HUES48 (cell line): ENCODE results near the gene METTL5.
"Not testable (repeated sequence)": the region's sequence is repeated elsewhere in the genome, so short reads cannot be mapped to it uniquely, and the experiment has no call there.

ENCODE experiments used
- H3K27ac ChIP-seq: one replicate; pipeline ENCODE4 v1.7.0; 2013; ENCODE audit warnings: low read depth, low read length, inconsistent platforms
- H3K27me3 ChIP-seq: 2 replicates; pipeline ENCODE4 v1.6.1; 2013; ENCODE audit warnings: mild to moderate bottlenecking, low read length; ENCODE audit not compliant: control insufficient read depth, insufficient read depth
- H3K36me3 ChIP-seq: 2 replicates; pipeline ENCODE4 v1.6.1; 2013; ENCODE audit warnings: low read length; ENCODE audit not compliant: control insufficient read depth, insufficient read depth
- H3K4me1 ChIP-seq: 2 replicates; pipeline ENCODE4 v1.6.1; 2013; ENCODE audit warnings: mild to moderate bottlenecking, low read length; ENCODE audit not compliant: control insufficient read depth, insufficient read depth
- H3K4me3 ChIP-seq: 2 replicates; pipeline ENCODE4 v1.5.1; 2013; ENCODE audit warnings: mild to moderate bottlenecking, low read depth, low read length
- H3K9ac ChIP-seq: 2 replicates; pipeline ENCODE4 v1.6.1; 2013; ENCODE audit warnings: mild to moderate bottlenecking, low read depth, low read length, moderate library complexity
- H3K9me3 ChIP-seq: 2 replicates; pipeline ENCODE4 v1.6.1; 2013; ENCODE audit warnings: low read length; ENCODE audit not compliant: control insufficient read depth, insufficient read depth

Gene METTL5

GRCh38 chr2:169828141-169828811, 3.6 kb upstream of the METTL5 start:
- Histone ChIP-seq H3K9me3 (no peaks in the 10 kb centered on the region), H3K36me3 (0 out of 2 replicates have a peak, but pooled peaks cover 2% of the 10 kb centered on the region), H3K27ac (no peak overlapping the region), H3K4me1 (peaks cover 11% of the 10 kb centered on the region), H3K27me3 (peaks cover 2% of the 10 kb centered on the region; the same call in 1 of the 2 replicates), H3K4me3 (peak overlapping the region; percentile 88), H3K9ac (no peak overlapping the region)

GRCh38 chr2:169827272-169828140, 2.8 kb upstream of the METTL5 start, which contains the start of gene UBR3:
Gene UBR3 (plus strand): TSS chr2:169827454. CDS start chr2:169827508, 54 bp downstream.
- H3K27me3 ChIP-seq, result peaks cover 2% of the 10 kb centered on the region; the same call in 1 of the 2 replicates
- H3K27ac ChIP-seq, result peak within 1 kb of the TSS; percentile 82
- peak within 1 kb of the TSS; percentile 88 for H3K4me3 ChIP-seq
- H3K9ac ChIP-seq, result peak within 1 kb of the TSS; percentile 76; the same call in 1 of the 2 replicates
- H3K4me1 ChIP-seq, result peaks cover 11% of the 10 kb centered on the region
- H3K9me3 ChIP-seq, result no peaks in the 10 kb centered on the region
- H3K36me3 ChIP-seq, result 0 out of 2 replicates have a peak, but pooled peaks cover 2% of the 10 kb centered on the region

- Histone ChIP-seq H3K4me3 (peak overlapping the region; percentile 79), H3K9me3 (no peaks in the 10 kb centered on the region), H3K4me1 (peaks cover 9% of the 10 kb centered on the region), H3K27ac (peak overlapping the region; percentile 67), H3K27me3 (peaks cover 2% of the 10 kb centered on the region; the same call in 1 of the 2 replicates), H3K36me3 (peaks cover 24% of the 10 kb centered on the region), H3K9ac (peak overlapping the region; percentile 74)
Measured at GRCh38 chr2:169823996-169824372, 721 bp downstream of the METTL5 start.

- Histone ChIP-seq H3K27ac (no peak overlapping the region), H3K4me1 (0 out of 2 replicates have a peak, but pooled peaks cover 3% of the 10 kb centered on the region), H3K9me3 (no peaks in the 10 kb centered on the region), H3K36me3 (peaks cover 35% of the 10 kb centered on the region), H3K27me3 (peaks cover 2% of the 10 kb centered on the region; the same call in 1 of the 2 replicates), H3K9ac (no peak overlapping the region), H3K4me3 (no peak overlapping the region)
Measured at GRCh38 chr2:169822785-169823392, 1.8 kb downstream of the METTL5 start.

GRCh38 chr2:169822036-169822435, 2.7 kb downstream of the METTL5 start:
- Histone ChIP-seq H3K4me3 (no peak overlapping the region), H3K36me3 (peaks cover 38% of the 10 kb centered on the region), H3K27me3 (peaks cover 2% of the 10 kb centered on the region; the same call in 1 of the 2 replicates), H3K4me1 (0 out of 2 replicates have a peak, but pooled peaks cover 2% of the 10 kb centered on the region), H3K27ac (no peak overlapping the region), H3K9ac (no peak overlapping the region), H3K9me3 (no peaks in the 10 kb centered on the region)

GRCh38 chr2:169820101-169820500, 4.6 kb downstream of the METTL5 start:
- not testable (repeated sequence) for H3K9ac ChIP-seq, H3K27ac ChIP-seq, H3K4me1 ChIP-seq, H3K4me3 ChIP-seq, H3K9me3 ChIP-seq, H3K27me3 ChIP-seq
- peaks cover 49% of the 10 kb centered on the region for H3K36me3 ChIP-seq

- no peak overlapping the region for H3K9ac ChIP-seq
- peaks cover 56% of the 10 kb centered on the region for H3K36me3 ChIP-seq
- H3K4me1 ChIP-seq, result no peaks in the 10 kb centered on the region
- H3K27ac ChIP-seq, result peak overlapping the region; percentile 35
- H3K4me3 ChIP-seq, result no peak overlapping the region
- H3K9me3 ChIP-seq, result no peaks in the 10 kb centered on the region
- no peaks in the 10 kb centered on the region for H3K27me3 ChIP-seq
Measured at GRCh38 chr2:169819106-169819505, 5.6 kb downstream of the METTL5 start.

- Histone ChIP-seq H3K36me3 (peaks cover 64% of the 10 kb centered on the region), H3K27ac (no peak overlapping the region), H3K9me3 (no peaks in the 10 kb centered on the region), H3K4me3 (no peak overlapping the region), H3K27me3 (no peaks in the 10 kb centered on the region), H3K4me1 (no peaks in the 10 kb centered on the region), H3K9ac (no peak overlapping the region)
Measured at GRCh38 chr2:169818241-169818640, 6.5 kb downstream of the METTL5 start.

GRCh38 chr2:169817369-169817768, 7.3 kb downstream of the METTL5 start:
- not testable (repeated sequence) for H3K27me3 ChIP-seq, H3K9ac ChIP-seq, H3K4me3 ChIP-seq, H3K9me3 ChIP-seq, H3K4me1 ChIP-seq, H3K27ac ChIP-seq
- peaks cover 72% of the 10 kb centered on the region for H3K36me3 ChIP-seq

GRCh38 chr2:169816961-169817360, 7.7 kb downstream of the METTL5 start:
- H3K9ac ChIP-seq, result not testable (repeated sequence)

More at GRCh38 chr2:169816961-169817360, 7.7 kb downstream of the METTL5 start:
- not testable (repeated sequence) for H3K27me3 ChIP-seq, H3K27ac ChIP-seq, H3K4me3 ChIP-seq, H3K9me3 ChIP-seq, H3K4me1 ChIP-seq
- peaks cover 76% of the 10 kb centered on the region for H3K36me3 ChIP-seq
